Measurements from ENCODE around the gene ZSWIM6.

The ZSWIM6 gene

GRCh38 chr5:61538722-61539501, 206.9 kb downstream of the ZSWIM6 start:
- no peak for DNase-seq (ENCODE audit: low read depth in 2 of 2)

DNA sequence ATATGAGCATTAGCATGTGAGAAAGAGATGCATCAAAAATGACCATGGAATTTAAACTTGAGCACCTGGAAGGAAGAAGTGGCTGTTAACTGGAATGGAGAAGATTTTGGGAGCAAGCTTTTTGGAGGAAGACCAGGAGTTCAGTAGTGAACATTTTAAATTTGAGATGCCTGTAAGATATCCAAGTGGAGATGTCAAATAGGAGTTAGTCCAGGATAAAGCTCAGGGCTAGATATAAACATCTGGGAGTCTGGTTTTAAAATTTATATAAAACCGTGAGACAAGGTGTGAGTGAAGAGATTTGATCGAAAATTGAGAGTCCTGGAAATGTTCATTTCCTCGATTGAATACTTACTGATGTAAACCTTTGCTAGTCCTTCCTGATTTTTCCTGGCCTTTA, 217.5 kb downstream of the ZSWIM6 start:
- DNase-seq (ENCODE audit: low read depth in 2 of 2), result no peak

DNA sequence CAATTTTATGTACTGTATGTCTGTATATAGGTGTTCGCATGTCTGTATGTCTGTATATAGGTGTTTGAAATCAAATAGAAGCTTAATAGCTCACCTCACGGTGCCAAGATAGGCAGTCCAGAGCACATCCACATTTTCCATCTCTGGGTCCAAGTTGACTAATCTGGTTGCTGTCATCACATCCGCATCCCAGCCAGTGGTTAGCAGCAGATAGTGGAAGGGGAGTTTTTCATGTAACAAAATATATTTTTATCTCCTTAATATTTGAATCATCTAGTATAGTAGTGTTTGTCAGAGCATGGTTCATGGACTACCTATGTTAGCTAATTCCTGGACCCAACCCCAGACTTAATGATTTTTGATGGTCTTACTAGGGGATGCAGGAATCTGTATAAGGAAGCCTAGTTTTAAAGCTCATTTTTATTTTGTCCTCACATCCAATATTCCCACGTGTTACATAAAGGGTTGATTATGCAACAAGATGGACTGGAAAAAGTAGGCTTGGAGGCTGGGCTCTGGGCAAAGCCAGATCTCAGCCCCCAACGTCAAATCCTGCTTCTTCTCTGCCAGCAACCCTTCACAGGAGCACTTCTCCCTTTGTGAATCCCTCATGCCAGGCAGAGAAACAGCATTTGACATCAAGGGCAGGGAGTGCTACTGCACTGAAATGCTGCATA, 219.7 kb downstream of the ZSWIM6 start:
- no peak for DNase-seq (ENCODE audit: low read depth in 2 of 2)

- DNase-seq (ENCODE audit: low read depth in 2 of 2), result no peak
These were observed 227.1 kb downstream of the ZSWIM6 start for GRCh38 chr5:61559146-61559545.

DNA sequence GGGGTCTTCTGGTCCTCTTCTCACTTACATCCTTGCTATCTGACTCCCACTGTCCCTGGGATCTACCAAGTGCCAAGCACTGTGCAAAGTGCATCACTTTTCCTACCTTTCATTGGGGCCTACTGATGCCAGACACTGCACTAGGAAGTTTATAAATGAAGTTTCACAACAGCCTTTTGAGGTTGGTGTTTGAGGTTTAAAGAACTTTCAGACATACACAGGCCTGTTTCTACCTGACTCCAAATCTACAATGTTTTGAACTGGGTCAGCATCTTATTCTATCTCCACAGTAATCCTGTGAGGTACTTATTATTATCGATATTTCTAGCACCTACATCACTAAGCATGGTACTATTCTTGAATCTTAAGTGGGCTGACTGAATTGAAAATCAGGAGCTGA, 227.7 kb downstream of the ZSWIM6 start:
- no peak for DNase-seq (ENCODE audit: low read depth in 2 of 2)

GRCh38 chr5:61563401-61563800, 231.3 kb downstream of the ZSWIM6 start:
- no peak for DNase-seq (ENCODE audit: low read depth in 2 of 2)

GRCh38 chr5:61567337-61567736, 235.3 kb downstream of the ZSWIM6 start:
- no peak for DNase-seq (ENCODE audit: low read depth in 2 of 2)

GRCh38 chr5:61569353-61569752, 237.3 kb downstream of the ZSWIM6 start:
- no peak for DNase-seq (ENCODE audit: low read depth in 2 of 2)

- DNase-seq (ENCODE audit: low read depth in 2 of 2), result no peak
These were observed 238.7 kb downstream of the ZSWIM6 start for GRCh38 chr5:61570767-61571166.

DNA sequence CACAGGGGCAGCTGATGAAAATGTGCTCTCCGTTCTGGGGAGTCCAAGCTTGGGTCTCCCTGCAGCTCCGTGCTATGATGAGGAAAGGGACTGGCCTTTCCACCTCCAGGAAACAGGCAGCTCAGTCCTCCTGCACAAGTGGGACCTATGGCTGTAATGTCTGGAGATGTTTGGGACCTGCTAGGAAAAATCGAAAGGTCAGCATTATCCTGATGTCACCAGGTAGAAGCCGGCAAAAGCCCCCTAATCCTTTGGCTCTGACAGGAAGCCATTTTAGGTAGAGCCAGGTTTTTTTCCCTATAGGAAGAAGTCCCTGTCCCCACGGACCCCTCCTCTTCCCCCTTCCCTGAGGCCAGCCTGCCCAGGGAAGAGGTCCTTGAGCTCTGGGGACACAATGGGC, 240.9 kb downstream of the ZSWIM6 start:
- DNase-seq (ENCODE audit: low read depth in 2 of 2), result no peak

GRCh38 chr5:61575103-61575502, 243.0 kb downstream of the ZSWIM6 start:
- no peak for DNase-seq (ENCODE audit: low read depth in 2 of 2)

DNA sequence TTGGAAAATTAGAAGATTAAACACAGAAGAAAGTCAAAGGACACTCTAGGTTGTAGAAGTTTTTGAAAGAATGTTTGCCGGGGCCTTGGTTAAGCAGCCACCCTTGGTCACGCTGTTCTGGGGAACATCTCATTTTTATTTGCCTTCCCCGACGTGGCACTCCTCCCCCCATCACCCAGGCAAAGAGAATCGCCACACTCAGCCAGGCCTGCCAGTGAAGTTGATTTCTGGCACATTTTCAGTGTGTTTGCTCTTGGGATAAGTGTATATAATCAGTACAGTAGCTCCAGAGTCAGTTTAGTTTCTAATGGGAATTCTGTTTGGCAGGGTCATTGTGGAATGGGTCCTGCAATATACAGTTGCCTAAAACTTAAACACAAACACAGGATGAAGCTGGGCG, 243.5 kb downstream of the ZSWIM6 start:
- DNase-seq (ENCODE audit: low read depth in 2 of 2), result no peak

DNA sequence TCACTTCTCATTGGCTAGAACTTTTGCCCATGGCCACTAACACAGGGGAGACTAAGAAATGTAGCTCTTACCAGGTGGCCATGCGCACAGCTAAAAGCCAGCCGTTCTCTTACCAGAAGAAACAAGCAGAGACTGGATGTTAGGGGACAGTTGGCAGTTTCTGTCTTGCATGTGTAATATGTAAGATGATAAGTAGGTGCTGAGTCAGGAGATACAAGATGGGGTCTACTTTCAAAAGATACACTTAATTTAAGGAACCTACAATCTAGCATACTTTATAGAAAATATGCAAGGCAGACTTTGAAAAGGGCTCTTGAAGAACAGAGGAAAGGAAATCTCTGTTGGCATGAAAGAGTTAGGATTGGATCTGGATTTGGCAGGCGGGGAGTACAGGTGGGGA, 244.5 kb downstream of the ZSWIM6 start:
- no peak for DNase-seq (ENCODE audit: low read depth in 2 of 2)

- DNase-seq (ENCODE audit: low read depth in 2 of 2), result no peak
These were observed 246.9 kb downstream of the ZSWIM6 start for GRCh38 chr5:61578858-61579503.

GRCh38 chr5:61582205-61582820, 250.3 kb downstream of the ZSWIM6 start:
- no peak for DNase-seq (ENCODE audit: low read depth in 2 of 2)

DNA sequence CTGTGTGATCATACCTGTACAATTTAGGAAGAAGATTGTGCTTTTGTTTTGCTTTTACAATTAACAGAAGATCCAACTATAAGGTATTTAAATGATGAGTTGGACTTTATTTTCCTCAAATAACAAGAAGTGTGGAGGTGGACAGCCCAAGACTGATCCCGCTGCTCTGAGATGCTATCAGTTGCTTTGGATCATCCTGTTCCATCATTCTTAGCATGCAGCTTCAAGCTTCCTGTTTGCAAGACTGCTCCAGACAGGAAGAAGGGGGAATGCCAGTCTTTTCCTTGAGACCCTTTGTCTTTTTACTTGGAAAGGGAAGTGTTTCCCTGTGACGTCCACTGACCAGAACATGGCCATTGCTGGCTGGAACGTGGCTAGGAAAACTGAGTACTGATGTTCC, 250.8 kb downstream of the ZSWIM6 start:
- no peak for DNase-seq (ENCODE audit: low read depth in 2 of 2)

DNA sequence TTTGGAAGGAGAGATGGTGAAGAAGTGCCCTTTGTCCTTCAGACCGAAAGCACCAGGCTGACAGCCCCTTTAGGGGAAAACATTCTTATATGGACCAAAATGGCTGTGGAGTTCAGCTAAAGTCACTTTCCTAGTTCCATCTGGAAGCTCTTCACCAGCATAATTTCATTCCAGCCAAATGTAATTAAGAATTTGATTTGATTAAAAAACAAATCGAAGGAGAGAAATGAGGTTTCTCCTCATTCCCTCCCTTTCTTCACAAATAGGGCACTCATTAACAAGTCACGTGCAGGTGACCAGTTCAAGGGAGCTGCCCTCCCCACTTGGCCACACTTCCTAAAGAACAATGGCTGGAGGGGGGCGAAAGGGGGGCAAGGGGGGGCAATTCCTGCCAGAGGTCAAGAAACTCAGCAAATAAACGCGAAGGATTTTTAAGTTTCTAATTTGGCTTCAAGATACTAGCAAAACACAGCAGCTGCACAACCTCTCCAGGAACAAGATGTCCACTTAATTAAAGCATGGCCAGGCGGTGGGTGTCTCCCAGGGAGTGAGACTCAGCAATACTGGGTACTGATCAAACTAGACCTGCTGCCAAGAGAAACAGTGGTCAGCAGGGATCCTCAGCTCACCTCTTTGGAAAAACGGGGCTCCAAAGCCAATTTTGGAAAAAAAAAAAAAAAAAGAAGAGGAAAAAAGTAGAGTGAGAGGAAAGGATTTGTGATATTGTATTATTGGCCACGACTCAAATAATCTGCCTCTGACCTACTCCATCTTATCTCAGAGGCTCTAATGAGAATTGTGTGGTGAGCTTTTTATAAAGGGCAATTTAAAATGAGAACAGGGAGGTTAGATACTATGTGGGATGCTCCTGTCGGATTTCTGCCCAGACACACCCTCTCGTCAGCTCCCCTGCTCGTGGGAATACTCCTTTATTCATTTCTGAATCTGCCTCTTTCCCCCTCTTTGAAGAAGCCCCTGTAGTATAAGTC, 254.3 kb downstream of the ZSWIM6 start:
- no peak for DNase-seq (ENCODE audit: low read depth in 2 of 2)

- DNase-seq (ENCODE audit: low read depth in 2 of 2), result no peak
These were observed 255.1 kb downstream of the ZSWIM6 start for GRCh38 chr5:61587125-61587524.

- DNase-seq (ENCODE audit: low read depth in 2 of 2), result no peak
These were observed 256.2 kb downstream of the ZSWIM6 start for GRCh38 chr5:61588216-61588615.

- DNase-seq (ENCODE audit: low read depth in 2 of 2), result no peak
These were observed 257.9 kb downstream of the ZSWIM6 start for GRCh38 chr5:61589946-61590345.

DNA sequence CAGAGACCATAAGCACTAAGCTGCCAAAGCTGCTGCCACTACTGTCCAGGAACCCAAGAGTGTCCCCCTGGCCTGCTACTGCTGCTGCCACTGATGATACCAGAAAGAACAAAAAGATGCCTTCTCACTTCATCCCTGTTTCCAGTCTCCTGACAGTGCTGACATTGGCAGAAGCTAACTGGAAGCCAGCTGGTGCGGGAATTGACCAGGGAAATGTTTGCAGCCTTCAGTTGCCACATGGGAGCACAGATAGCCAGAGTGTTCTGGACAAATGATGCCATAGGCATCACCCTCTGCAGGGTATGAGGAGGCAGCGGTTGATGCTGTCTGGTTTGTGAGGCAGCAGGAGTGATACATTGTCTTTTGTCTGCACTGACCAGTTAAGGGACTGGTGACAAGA, 258.4 kb downstream of the ZSWIM6 start:
- DNase-seq (ENCODE audit: low read depth in 2 of 2), result no peak

All from activated CD4-positive, alpha-beta T cell treated with anti-CD3 and anti-CD28 coated beads for 24 hours (primary cell).